HG02981 (cell line): ENCODE measurements around the gene ROR2.
"Not testable (repeated sequence)": the region's sequence is repeated elsewhere in the genome, so short reads cannot be mapped to it uniquely, and the experiment has no call there.

Experiments used
- ATAC-seq: cut with Tn5 transposase; IDR thresholded peaks from one replicate; pipeline ENCODE4 v1.9.1; 2021; ENCODE audit warnings: mild to moderate bottlenecking, moderate library complexity; ENCODE audit not compliant: unreplicated experiment

The ROR2 gene

GRCh38 chr9:91803970-91804752, 145.9 kb downstream of the ROR2 start:
- ATAC-seq: no peak

GRCh38 chr9:91803151-91803940, 146.7 kb downstream of the ROR2 start:
- no peak for ATAC-seq

GRCh38 chr9:91802391-91802790, 147.6 kb downstream of the ROR2 start:
- ATAC-seq: no peak

- ATAC-seq: no peak
Observed at GRCh38 chr9:91800473-91801030, 149.5 kb downstream of the ROR2 start.

- no peak for ATAC-seq
Observed at GRCh38 chr9:91799113-91799744, 150.8 kb downstream of the ROR2 start.

- not testable (repeated sequence) for ATAC-seq
Observed at GRCh38 chr9:91798273-91799112, 151.5 kb downstream of the ROR2 start.

- ATAC-seq: not testable (repeated sequence)
Observed at GRCh38 chr9:91797517-91797916, 152.5 kb downstream of the ROR2 start.

- ATAC-seq: not testable (repeated sequence)
Observed at GRCh38 chr9:91796516-91796915, 153.5 kb downstream of the ROR2 start.

- no peak for ATAC-seq
Observed at GRCh38 chr9:91795598-91796241, 154.3 kb downstream of the ROR2 start.

GRCh38 chr9:91793371-91793770, 156.7 kb downstream of the ROR2 start:
- ATAC-seq: not testable (repeated sequence)

GRCh38 chr9:91790917-91791316, 159.1 kb downstream of the ROR2 start:
- ATAC-seq: no peak

GRCh38 chr9:91789941-91790340, 160.1 kb downstream of the ROR2 start:
- no peak for ATAC-seq

- ATAC-seq: no peak
Observed at GRCh38 chr9:91787931-91788330, 162.1 kb downstream of the ROR2 start.

GRCh38 chr9:91786132-91786896, 163.7 kb downstream of the ROR2 start:
- no peak for ATAC-seq

- no peak for ATAC-seq
Observed at GRCh38 chr9:91785447-91785842, 164.6 kb downstream of the ROR2 start.

- no peak for ATAC-seq
Observed at GRCh38 chr9:91784673-91785446, 165.2 kb downstream of the ROR2 start.

- no peak for ATAC-seq
Observed at GRCh38 chr9:91783876-91784672, 166.0 kb downstream of the ROR2 start.

- ATAC-seq: no peak
Observed at GRCh38 chr9:91783411-91783810, 166.6 kb downstream of the ROR2 start.
